Stimulated activated CD8-positive, alpha-beta memory T cell treated with anti-CD3 and anti-CD28 coated beads, Interleukin-2, amount 100 ng/mL, for 48 hours (primary cell): Measurements from ENCODE around the gene PSTPIP2.

Experiments
- DNase-seq, 2 donors: peaks; one replicate each; pipeline ENCODE4 v3.0.0-alpha.2; 2020; ENCODE audit warnings: low read depth in 2 of 2

The PSTPIP2 gene

GRCh38 chr18:45938488-45938935, 133.5 kb downstream of the PSTPIP2 start:
- DNase-seq, result no peak

GRCh38 chr18:45935591-45936335, 136.3 kb downstream of the PSTPIP2 start:
- no peak for DNase-seq
